Stimulated activated CD8-positive, alpha-beta memory T cell treated with anti-CD3 and anti-CD28 coated beads, Interleukin-7, amount 100 ng/mL, for 1 hour (primary cell): ENCODE data around the gene COL5A2.

Experiments
- DNase-seq, 2 donors: peaks; one replicate each; pipeline ENCODE4 v3.0.0-alpha.2; 2020; ENCODE audit warnings: low read depth in 2 of 2

COL5A2 gene

GRCh38 chr2:188997263-188997662 lies 182.3 kb downstream of the COL5A2 start:
- DNase-seq, result no peak

DNA sequence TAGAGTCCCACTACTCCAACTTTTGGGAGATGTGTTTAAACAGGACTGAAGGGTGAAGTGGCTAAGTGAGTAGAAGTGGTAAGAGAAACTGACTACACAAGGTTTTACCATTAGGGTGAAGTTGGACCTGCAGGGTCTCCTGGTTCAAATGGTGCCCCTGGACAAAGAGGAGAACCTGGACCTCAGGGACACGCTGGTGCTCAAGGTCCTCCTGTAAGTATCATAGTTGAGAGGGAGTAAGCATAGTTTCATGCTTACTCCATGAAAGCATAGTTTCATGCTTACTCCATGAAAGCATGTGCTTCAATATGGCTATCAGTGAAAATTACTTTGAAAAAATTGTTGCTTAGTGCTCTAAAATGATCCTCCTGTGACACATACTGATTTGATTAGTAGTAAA lies 186.3 kb downstream of the COL5A2 start:
- no peak for DNase-seq

DNA sequence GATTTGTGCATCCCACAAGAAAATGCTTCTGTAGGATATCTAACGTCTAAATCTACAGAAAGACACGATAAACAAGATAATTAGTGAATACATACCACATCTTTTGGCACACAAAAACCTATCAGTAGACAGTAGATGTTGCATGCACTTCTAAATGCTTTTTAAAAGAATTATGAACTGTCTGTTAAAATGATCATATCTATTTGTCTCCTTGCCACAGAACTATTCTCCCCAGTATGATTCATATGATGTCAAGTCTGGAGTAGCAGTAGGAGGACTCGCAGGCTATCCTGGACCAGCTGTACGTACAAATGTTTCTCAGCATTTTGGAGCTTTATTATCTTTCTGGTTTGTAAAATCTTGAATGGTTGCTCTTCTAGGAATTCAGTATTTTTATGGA lies 192.7 kb downstream of the COL5A2 start:
- no peak for DNase-seq

- no peak for DNase-seq
These were observed 194.9 kb downstream of the COL5A2 start for GRCh38 chr2:188984680-188985079.

GRCh38 chr2:188984065-188984491 lies 195.5 kb downstream of the COL5A2 start:
- no peak for DNase-seq

- no peak for DNase-seq
These were observed 196.0 kb downstream of the COL5A2 start for GRCh38 chr2:188983427-188984064.
